Suprapubic skin (tissue), 4 donors: ENCODE data around the gene VTA1. TPM values are rescaled to one million over a fixed set of nuclear protein-coding genes. Genes with fewer than 3 reads are reported as not detected.
"Not testable (repeated sequence)": the region's sequence is repeated elsewhere in the genome, so short reads cannot be mapped to it uniquely, and the experiment has no call there.

Experiments
- DNase-seq, 2 donors: peaks; one replicate each; pipeline ENCODE4 v3.0.0-alpha.2; 2019; ENCODE audit warnings: low spot score in 2 of 2
- H3K27ac ChIP-seq: fragments of 200-600 bp; sonication (generic); one replicate; pipeline ENCODE4 v1.5.1; 2019
- H3K27me3 ChIP-seq: fragments of 200-600 bp; sonication (generic); one replicate; pipeline ENCODE4 v1.5.1; 2019
- H3K36me3 ChIP-seq: fragments of 200-600 bp; sonication (generic); one replicate; pipeline ENCODE4 v1.5.1; 2019
- H3K4me1 ChIP-seq: fragments of 200-600 bp; sonication (generic); one replicate; pipeline ENCODE4 v1.5.1; 2019
- H3K4me3 ChIP-seq: fragments of 200-600 bp; sonication (generic); one replicate; pipeline ENCODE4 v1.5.1; 2019; ENCODE audit warnings: mild to moderate bottlenecking
- H3K9me3 ChIP-seq: fragments of 200-600 bp; sonication (generic); one replicate; pipeline ENCODE4 v1.5.1; 2019
- EP300 ChIP-seq: sonication (generic); formaldehyde crosslinking; IDR thresholded peaks from one replicate; pipeline ENCODE4 v1.6.1; 2017; ENCODE audit warnings: antibody characterized with exemption
- POLR2A ChIP-seq, 2 donors: fragments of 450-650 bp; IDR thresholded peaks; one replicate each; pipeline ENCODE4 v1.6.1; 2017; ENCODE audit warnings: antibody characterized with exemption in 2 of 2, mild to moderate bottlenecking in 2 of 2, moderate library complexity in 2 of 2
- POLR2AphosphoS5 ChIP-seq, 3 donors: sonication (generic); formaldehyde crosslinking; IDR thresholded peaks; one replicate each; pipeline ENCODE4 v1.6.1; 2017; ENCODE audit warnings: antibody characterized with exemption in 3 of 3
- WGBS: methylation state at CpG from one replicate; pipeline ENCODE4 v1.1.5; 2018; 5-methylcytosine and 5-hydroxymethylcytosine counted together
- total RNA-seq, 4 donors: library from RNA; depleted of rRNA; stranded (reverse); fragments of >200 nt; gene quantifications; one replicate each; pipeline ENCODE4 v1.1.0, GENCODE V29; 2016
- TF ChIP-seq, protein P1 (sequence below), 2 donors: fragments of 200-600 bp in 1 of 2; fragments of 450-650 bp in 1 of 2; sonication (generic) in 1 of 2; IDR thresholded peaks; one replicate each; pipeline ENCODE4 v1.5.1; 2016 to 2019; ENCODE audit warnings: antibody characterized with exemption in 2 of 2, mild to moderate bottlenecking in 1 of 2, moderate library complexity in 1 of 2

VTA1 gene
- total RNA-seq, 4 donors from 2014 or later: 35.5 to 58.1 (median 40.5) TPM

- no peak for DNase-seq
- 98% methylated on average over 2 of the region's 2 CpGs for WGBS
- H3K4me3 ChIP-seq: no peak overlapping the region
Measured at GRCh38 chr6:142118925-142119324, 28.1 kb upstream of the VTA1 start.

DNA sequence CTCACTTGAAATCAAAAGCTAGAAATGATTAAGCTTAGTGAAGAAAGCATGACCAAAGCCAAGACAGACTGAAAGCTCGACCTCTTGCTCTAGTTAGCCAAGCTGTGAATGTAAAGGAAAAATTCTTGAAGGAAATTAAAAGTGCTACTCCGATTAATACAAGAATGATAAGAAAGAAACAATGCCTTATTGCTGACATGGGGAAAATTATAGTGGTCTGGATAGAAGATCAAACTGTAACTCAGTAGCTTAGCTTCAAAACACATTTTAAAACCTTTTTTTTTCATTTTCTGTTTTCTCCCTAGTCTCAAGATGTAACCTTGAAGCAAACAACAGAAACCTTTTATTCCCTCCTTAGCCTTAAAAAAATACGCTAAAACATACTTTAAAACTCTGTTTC is 25.7 kb upstream of the VTA1 start:
- H3K9me3 ChIP-seq: no peaks in the 10 kb centered on the region
- DNase-seq: no peak
- WGBS: 83% methylated on average over 3 of the region's 3 CpGs
- TF ChIP-seq POLR2A (IDR thresholded peaks at IDR 0.05): no peak
- TF ChIP-seq, protein P1, sequence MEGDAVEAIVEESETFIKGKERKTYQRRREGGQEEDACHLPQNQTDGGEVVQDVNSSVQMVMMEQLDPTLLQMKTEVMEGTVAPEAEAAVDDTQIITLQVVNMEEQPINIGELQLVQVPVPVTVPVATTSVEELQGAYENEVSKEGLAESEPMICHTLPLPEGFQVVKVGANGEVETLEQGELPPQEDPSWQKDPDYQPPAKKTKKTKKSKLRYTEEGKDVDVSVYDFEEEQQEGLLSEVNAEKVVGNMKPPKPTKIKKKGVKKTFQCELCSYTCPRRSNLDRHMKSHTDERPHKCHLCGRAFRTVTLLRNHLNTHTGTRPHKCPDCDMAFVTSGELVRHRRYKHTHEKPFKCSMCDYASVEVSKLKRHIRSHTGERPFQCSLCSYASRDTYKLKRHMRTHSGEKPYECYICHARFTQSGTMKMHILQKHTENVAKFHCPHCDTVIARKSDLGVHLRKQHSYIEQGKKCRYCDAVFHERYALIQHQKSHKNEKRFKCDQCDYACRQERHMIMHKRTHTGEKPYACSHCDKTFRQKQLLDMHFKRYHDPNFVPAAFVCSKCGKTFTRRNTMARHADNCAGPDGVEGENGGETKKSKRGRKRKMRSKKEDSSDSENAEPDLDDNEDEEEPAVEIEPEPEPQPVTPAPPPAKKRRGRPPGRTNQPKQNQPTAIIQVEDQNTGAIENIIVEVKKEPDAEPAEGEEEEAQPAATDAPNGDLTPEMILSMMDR (IDR thresholded peaks at IDR 0.05): no peak
- no peak for TF ChIP-seq POLR2AphosphoS5 (IDR thresholded peaks at IDR 0.05)
- TF ChIP-seq EP300: no peak
- no peaks in the 10 kb centered on the region for H3K27me3 ChIP-seq
- no peak overlapping the region for H3K4me3 ChIP-seq
- H3K27ac ChIP-seq: no peak overlapping the region
- H3K36me3 ChIP-seq: no peaks in the 10 kb centered on the region
- no peaks in the 10 kb centered on the region for H3K4me1 ChIP-seq

More at GRCh38 chr6:142118925-142119324, 28.1 kb upstream of the VTA1 start:
- no peaks in the 10 kb centered on the region for H3K27me3 ChIP-seq
- H3K9me3 ChIP-seq: no peaks in the 10 kb centered on the region
- no peaks in the 10 kb centered on the region for H3K4me1 ChIP-seq
- H3K36me3 ChIP-seq: no peaks in the 10 kb centered on the region
- H3K27ac ChIP-seq: no peak overlapping the region
- TF ChIP-seq POLR2A (IDR thresholded peaks at IDR 0.05) (no peak), EP300 (no peak), POLR2AphosphoS5 (IDR thresholded peaks at IDR 0.05) (no peak)
- TF ChIP-seq, protein P1 (IDR thresholded peaks at IDR 0.05): no peak

GRCh38 chr6:142130814-142131213 is 16.2 kb upstream of the VTA1 start:
- no peaks in the 10 kb centered on the region for H3K9me3 ChIP-seq
- H3K36me3 ChIP-seq: no peaks in the 10 kb centered on the region
- H3K27me3 ChIP-seq: no peaks in the 10 kb centered on the region
- no peak for DNase-seq
- no peak for TF ChIP-seq EP300
- no peak for TF ChIP-seq POLR2A (IDR thresholded peaks at IDR 0.05)
- TF ChIP-seq, protein P1 (IDR thresholded peaks at IDR 0.05): no peak
- no peak for TF ChIP-seq POLR2AphosphoS5 (IDR thresholded peaks at IDR 0.05)
- H3K4me3 ChIP-seq: no peak overlapping the region
- no peak overlapping the region for H3K27ac ChIP-seq
- WGBS: 94% methylated on average over 1 of the region's 1 CpG
- no peaks in the 10 kb centered on the region for H3K4me1 ChIP-seq

DNA sequence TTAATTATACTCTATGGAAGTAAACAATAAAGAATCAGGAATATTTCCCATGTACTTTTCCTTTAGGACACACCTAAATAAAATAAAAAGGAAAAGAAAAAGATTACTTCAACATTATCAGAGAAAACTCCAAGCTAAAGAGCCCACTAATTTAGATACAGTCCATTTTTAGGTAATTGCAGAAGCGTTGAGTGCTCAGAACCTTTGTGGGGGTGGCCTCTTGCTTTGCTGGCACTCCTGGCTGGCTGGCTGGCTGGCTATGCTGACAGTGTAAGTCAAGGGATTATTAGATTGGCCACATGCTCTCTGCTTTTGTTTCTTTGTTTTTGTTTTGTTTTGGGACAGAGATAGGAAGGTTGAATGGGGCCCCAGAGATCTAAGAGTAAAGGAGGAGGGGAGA is 14.4 kb upstream of the VTA1 start, which contains the start of gene GJE1:
Gene GJE1, plus strand, starts transcription at position 301 of the 400 bp plus-strand sequence. CDS start 234 bp downstream, outside the sequence.
- Histone ChIP-seq H3K4me3 (no peak within 1 kb of the TSS), H3K36me3 (no peaks in the 10 kb centered on the region)
- 68% methylated on average over 1 of the region's 1 CpG for WGBS

GRCh38 chr6:142138876-142139275 is 8.2 kb upstream of the VTA1 start:
- no peak for DNase-seq
- 44% methylated on average over 2 of the region's 2 CpGs for WGBS
- TF ChIP-seq POLR2A (IDR thresholded peaks at IDR 0.05): no peak
- no peak for TF ChIP-seq EP300
- TF ChIP-seq POLR2AphosphoS5 (IDR thresholded peaks at IDR 0.05): no peak
- TF ChIP-seq, protein P1 (IDR thresholded peaks at IDR 0.05): no peak

More for the DNA sequence above, 14.4 kb upstream of the VTA1 start, which contains the start of gene GJE1:
- Histone ChIP-seq H3K9me3 (no peaks in the 10 kb centered on the region), H3K4me1 (no peaks in the 10 kb centered on the region), H3K27me3 (no peaks in the 10 kb centered on the region), H3K27ac (no peak within 1 kb of the TSS)
- TF ChIP-seq EP300: no peak
- TF ChIP-seq, protein P1 (IDR thresholded peaks at IDR 0.05): no peak
- no peak for TF ChIP-seq POLR2A (IDR thresholded peaks at IDR 0.05)
- no peak for TF ChIP-seq POLR2AphosphoS5 (IDR thresholded peaks at IDR 0.05)
- no peak for DNase-seq

DNA sequence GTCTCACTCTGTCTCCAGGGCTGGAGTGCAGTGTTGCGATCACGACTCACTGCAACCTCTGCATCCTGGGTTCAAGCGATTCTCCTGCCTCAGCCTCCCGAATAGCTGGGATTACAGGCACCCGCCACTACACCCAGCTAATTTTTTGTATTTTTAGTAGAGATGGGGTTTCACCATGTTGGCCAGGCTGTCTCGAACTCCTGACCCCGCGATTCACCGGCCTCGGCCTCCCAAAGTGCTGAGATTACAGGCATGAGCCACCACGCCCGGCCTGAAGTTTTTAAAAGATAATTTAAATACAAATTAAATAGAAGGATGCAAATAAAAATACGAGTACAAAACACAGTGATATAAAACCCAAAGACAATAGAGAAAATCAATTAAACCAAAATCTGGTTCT is 5.5 kb upstream of the VTA1 start:
- not testable (repeated sequence) for H3K4me1 ChIP-seq, H3K9me3 ChIP-seq, H3K27me3 ChIP-seq, H3K4me3 ChIP-seq, H3K36me3 ChIP-seq, DNase-seq, H3K27ac ChIP-seq
- WGBS: 94% methylated on average over 13 of the region's 13 CpGs

More at GRCh38 chr6:142138876-142139275, 8.2 kb upstream of the VTA1 start:
- Histone ChIP-seq H3K9me3 (no peaks in the 10 kb centered on the region), H3K36me3 (no peaks in the 10 kb centered on the region), H3K4me1 (no peaks in the 10 kb centered on the region), H3K4me3 (no peak overlapping the region), H3K27ac (no peak overlapping the region), H3K27me3 (no peaks in the 10 kb centered on the region)
